Umbilical cord (tissue), 2 donors: Measurements from ENCODE around the gene YWHAG. TPM values are rescaled to one million over a fixed set of nuclear protein-coding genes. Genes with fewer than 3 reads are reported as not detected.
"Not testable (repeated sequence)": the region's sequence is repeated elsewhere in the genome, so short reads cannot be mapped to it uniquely, and the experiment has no call there.

Experiments used
- DNase-seq: peaks from one replicate; pipeline ENCODE4 v3.0.0-alpha.2; 2015; ENCODE audit warnings: low spot score
- total RNA-seq: library from RNA; depleted of rRNA; stranded (reverse); fragments of >200 nt; gene quantifications from one replicate; pipeline ENCODE4 v1.2.3, GENCODE V29; 2014; ENCODE audit warnings: low replicate concordance; ENCODE audit not compliant: insufficient read depth

Gene YWHAG
- total RNA-seq, result 43.6 TPM

- DNase-seq, result no peak
Measured at GRCh38 chr7:76358481-76359110, at the start of gene YWHAG. Gene YWHAG, minus strand, starts transcription at chr7:76358991. Its CDS starts 183 bp downstream, at chr7:76358808.

GRCh38 chr7:76408121-76408560 lies 49.4 kb upstream of the YWHAG start:
- no peak for DNase-seq

DNA sequence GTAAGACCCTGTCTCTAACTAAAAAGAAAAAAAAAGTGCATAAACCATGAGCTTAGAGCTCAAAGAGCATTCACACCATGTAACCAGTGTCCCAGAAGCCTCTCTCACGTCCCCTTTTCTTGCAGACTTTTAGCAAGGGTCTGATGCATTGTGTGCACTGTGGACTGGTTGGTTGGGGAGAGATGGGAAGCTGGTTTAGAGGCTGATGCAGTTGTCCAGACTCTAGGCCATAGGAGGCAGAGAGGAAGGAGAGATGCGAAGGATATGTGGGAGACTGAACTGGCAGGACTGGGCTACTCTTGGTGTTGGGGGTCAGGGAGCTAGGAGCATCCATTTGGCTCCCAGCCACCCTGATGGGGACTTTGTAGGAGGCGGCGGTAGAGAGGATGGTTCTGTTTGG lies 48.9 kb upstream of the YWHAG start:
- DNase-seq, result no peak

DNA sequence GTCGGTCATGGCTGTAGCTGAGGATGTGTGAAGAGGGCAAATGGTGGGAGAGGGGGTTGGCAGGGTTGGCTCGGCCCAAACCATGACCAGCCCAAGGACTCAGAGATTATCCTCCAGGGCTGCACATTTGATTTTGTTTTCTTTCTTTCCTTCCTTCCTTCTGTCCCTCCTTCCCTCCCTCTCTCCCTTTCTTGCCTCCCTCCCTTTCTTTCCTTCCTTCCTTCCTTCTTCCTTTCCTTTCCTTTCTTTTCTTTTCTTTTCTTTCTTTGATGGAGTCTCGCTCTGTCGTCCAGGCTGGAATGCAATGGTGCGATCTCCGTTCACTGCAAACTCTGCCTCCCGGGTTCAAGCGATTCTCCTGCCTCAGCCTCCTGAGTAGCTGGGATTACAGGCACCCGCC lies 46.9 kb upstream of the YWHAG start:
- no peak for DNase-seq

GRCh38 chr7:76403780-76404494 lies 45.1 kb upstream of the YWHAG start:
- DNase-seq, result no peak

GRCh38 chr7:76403097-76403496 lies 44.3 kb upstream of the YWHAG start:
- not testable (repeated sequence) for DNase-seq

DNA sequence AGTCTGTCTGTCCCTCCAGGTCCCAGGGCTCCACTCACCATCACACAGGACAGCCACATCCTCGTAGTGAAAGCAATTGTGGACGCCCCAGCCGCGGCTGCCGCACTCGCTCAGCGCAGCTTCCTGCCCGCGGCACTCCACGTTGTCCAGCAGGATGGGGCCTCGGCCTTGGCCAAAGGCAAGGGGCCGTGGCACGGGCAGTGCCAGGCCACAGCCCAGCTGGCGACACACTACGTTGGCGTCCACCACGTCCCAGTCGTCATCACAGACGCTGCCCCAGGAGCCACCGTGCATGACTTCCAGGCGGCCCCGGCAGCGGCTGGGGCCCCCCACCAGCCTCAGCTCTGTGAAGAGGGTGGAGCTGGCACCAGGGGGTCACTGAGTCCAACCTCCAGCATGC lies 41.5 kb upstream of the YWHAG start:
- DNase-seq, result no peak

GRCh38 chr7:76397409-76398183 lies 38.8 kb upstream of the YWHAG start:
- DNase-seq, result peak; percentile 37

- DNase-seq, result no peak
Measured at GRCh38 chr7:76396864-76397263, 38.1 kb upstream of the YWHAG start.

GRCh38 chr7:76395965-76396726 lies 37.4 kb upstream of the YWHAG start:
- no peak for DNase-seq

DNA sequence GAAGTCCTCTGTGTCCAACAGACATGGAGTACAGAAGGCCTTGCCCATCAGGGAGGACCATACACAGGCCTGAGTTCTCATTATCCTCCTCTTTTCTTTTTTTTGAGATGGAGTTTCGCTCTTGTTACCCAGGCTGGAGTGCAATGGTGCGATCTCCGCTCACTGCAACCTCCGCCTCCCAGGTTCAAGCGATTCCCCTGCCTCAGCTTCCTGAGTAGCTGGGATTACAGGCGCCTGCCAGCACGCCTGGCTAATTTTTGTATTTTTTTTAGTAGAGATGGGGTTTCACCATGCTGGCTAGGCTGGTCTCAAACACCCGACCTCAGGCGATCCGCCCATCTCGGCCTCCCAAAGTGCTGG lies 36.8 kb upstream of the YWHAG start:
- DNase-seq, result not testable (repeated sequence)

GRCh38 chr7:76394957-76395356 lies 36.2 kb upstream of the YWHAG start:
- DNase-seq, result no peak

- peak; percentile 96 for DNase-seq
Measured at GRCh38 chr7:76393116-76394031, 34.6 kb upstream of the YWHAG start.

GRCh38 chr7:76392531-76393115 lies 33.8 kb upstream of the YWHAG start:
- no peak for DNase-seq

GRCh38 chr7:76390092-76390491 lies 31.3 kb upstream of the YWHAG start:
- DNase-seq, result no peak

DNA sequence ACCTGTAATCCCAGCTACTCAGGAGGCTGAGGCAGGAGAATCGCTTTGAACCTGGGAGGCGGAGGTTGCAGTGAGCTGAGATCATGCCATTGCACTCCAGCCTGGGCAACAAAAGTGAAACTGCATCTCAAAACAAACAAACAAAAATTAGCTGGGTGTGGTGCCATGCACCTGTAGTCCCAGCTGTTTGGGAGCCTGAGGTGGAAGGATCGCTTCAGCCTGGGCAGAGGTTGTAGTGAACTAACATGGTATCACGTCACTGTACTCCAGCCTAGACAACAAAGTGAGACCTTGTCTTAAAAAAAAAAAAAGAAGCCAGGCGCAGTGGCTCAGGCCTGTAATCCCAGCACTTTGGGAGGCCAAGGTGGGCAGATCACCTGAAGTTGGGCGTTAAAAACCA lies 29.0 kb upstream of the YWHAG start:
- DNase-seq, result not testable (repeated sequence)

- DNase-seq, result no peak
Measured at GRCh38 chr7:76386691-76387260, 28.0 kb upstream of the YWHAG start.

- no peak for DNase-seq
Measured at GRCh38 chr7:76383089-76383944, 24.5 kb upstream of the YWHAG start.

DNA sequence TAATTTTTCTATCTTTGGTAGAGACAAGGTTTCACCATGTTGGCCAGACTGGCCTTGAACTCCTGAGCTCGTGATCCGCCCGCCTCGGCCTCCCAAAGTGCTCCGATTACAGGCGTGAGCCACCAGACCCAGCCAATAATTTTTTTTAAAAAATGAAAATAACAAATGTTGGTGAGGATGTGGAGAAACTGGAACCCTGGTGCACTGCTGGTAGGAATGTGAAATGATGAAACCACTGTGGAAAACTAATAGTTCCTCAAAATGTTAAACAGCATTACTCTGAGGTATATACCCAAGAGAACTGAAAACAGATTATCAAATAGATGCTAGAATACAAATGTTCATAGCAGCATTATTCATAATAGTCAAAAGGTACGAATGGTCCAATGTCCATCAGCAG lies 23.0 kb upstream of the YWHAG start:
- no peak for DNase-seq
